BJ (cell line): Measurements from ENCODE around the gene ZNF24. TPM values are rescaled to one million over a fixed set of nuclear protein-coding genes. Genes with fewer than 3 reads are reported as not detected.

ENCODE experiments used
- CTCF ChIA-PET: fragments of 350-600 bp; formaldehyde crosslinking; extraction: SDS; loops from one replicate; lab custom pipeline; 2021; ENCODE audit warnings: antibody characterized with exemption, inconsistent platforms; lab: Yijun Ruan, JAX
- POLR2A ChIA-PET: fragments of 300-600 bp; sonication (Branson Sonifier 250); formaldehyde crosslinking; extraction: SDS; loops from one replicate; lab custom pipeline; 2021; ENCODE audit warnings: antibody characterized with exemption; lab: Charles Lee
- DNase-seq: peaks from one replicate; pipeline ENCODE4 v3.0.0-alpha.2; 2011; ENCODE audit warnings: low read depth
- H3K27me3 ChIP-seq: 2 replicates; pipeline ENCODE4 v1.6.0; 2011; ENCODE audit warnings: low read length; ENCODE audit not compliant: control insufficient read depth, insufficient read depth
- H3K36me3 ChIP-seq: 2 replicates; pipeline ENCODE4 v1.5.1; 2011; ENCODE audit warnings: low read length; ENCODE audit not compliant: control insufficient read depth, insufficient read depth
- H3K4me3 ChIP-seq: 2 replicates; pipeline ENCODE4 v1.5.1; 2011; ENCODE audit warnings: low read depth, mild to moderate bottlenecking, control low read depth, low read length
- polyA plus RNA-seq: library from polyadenylated mRNA; depleted of rRNA; stranded (reverse); fragments of >200 nt; gene quantifications from 2 replicates; pipeline ENCODE4 v1.2.3, GENCODE V29; 2011
- TF ChIP-seq, protein P1 (sequence below): IDR thresholded peaks from 2 replicates; pipeline ENCODE4 v1.5.1; 2011; ENCODE audit warnings: low read depth, mild to moderate bottlenecking, control low read depth, inconsistent platforms, low read length, moderate library complexity; ENCODE audit not compliant: insufficient read depth

Gene ZNF24
- polyA plus RNA-seq, 1 experiment = 14.9 TPM

DNA sequence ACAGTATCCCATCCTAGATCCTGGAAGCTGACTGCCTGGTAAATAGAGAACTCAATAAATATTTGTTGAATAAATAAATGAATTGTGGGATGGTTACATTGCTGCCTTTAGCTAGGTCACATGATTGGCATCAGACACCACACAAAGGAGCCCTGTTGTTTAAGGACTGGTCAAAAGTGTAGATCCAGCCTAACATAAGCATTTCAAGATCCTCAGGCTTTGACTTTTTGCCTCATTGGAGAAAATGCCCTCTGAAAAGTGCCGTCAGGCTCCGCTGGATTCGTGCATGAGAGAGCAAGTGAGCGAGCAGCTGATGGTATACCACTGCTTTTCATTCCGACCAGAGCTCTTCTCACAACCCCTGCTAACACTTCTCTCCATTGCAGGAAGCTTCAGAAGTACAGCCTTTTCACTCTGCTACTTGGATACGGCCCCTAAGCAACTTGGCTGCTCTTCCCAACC lies 1.3 kb upstream of the ZNF24 start:
- ChIA-PET CTCF (interaction anchor here (0.6 to 3.8 kb wide), 5 partner anchors 10 to 115 kb away, joined by 3 to 14 read pairs (median 3); no protein-coding TSS in a partner anchor), POLR2A (no interaction called here)
- TF ChIP-seq, protein P1, sequence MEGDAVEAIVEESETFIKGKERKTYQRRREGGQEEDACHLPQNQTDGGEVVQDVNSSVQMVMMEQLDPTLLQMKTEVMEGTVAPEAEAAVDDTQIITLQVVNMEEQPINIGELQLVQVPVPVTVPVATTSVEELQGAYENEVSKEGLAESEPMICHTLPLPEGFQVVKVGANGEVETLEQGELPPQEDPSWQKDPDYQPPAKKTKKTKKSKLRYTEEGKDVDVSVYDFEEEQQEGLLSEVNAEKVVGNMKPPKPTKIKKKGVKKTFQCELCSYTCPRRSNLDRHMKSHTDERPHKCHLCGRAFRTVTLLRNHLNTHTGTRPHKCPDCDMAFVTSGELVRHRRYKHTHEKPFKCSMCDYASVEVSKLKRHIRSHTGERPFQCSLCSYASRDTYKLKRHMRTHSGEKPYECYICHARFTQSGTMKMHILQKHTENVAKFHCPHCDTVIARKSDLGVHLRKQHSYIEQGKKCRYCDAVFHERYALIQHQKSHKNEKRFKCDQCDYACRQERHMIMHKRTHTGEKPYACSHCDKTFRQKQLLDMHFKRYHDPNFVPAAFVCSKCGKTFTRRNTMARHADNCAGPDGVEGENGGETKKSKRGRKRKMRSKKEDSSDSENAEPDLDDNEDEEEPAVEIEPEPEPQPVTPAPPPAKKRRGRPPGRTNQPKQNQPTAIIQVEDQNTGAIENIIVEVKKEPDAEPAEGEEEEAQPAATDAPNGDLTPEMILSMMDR = no peak
- no peaks in the 10 kb centered on the region for H3K27me3 ChIP-seq
- no peaks in the 10 kb centered on the region; the same call in 1 of the 2 replicates for H3K36me3 ChIP-seq
- H3K4me3 ChIP-seq = no peak overlapping the region
- DNase-seq = no peak

DNA sequence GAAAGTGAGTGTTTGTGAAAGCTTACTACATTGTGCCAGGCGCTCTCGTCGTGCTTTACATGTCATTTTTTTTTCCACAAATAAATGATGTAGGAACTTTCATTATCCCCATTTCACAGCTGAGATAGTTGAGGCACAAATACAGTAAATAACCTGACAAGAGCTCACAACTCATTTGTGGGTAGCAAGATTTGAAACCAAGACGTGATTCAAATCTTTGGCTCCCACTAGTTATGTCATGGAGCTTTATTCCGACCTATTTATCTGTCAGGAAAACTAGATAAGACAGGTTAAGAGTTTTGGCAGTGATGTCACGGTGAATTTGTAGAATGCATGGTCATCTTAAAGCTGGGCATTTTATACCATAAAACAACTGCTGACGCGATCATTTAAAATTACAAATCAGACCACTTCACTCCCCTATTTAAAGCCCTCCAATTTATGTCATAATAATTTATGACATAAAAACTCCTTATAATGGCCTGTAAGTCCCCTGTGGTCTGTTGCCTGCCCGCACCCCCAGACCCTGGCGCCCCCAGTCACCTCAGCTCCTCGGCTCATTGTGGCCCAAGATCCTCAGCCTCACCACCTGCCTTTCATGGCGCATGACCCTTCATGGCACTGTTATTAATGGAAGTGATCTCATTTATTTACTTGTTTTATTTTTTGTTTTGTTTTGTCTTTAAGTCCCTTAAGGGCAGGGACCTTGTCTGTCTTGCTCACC lies 678 bp upstream of the ZNF24 start:
- Histone ChIP-seq H3K27me3 (no peaks in the 10 kb centered on the region), H3K36me3 (peaks cover 5% of the 10 kb centered on the region), H3K4me3 (peak overlapping the region; percentile 99)
- no peak for DNase-seq
- TF ChIP-seq, protein P1 = no peak
- CTCF ChIA-PET = interaction anchor here (0.9 to 3.8 kb wide), 4 partner anchors 10 to 115 kb away, joined by 3 to 14 read pairs (median 8); no protein-coding TSS in a partner anchor
- POLR2A ChIA-PET = no interaction called here

- peaks cover 11% of the 10 kb centered on the region for H3K36me3 ChIP-seq
- H3K4me3 ChIP-seq = peak overlapping the region; percentile 99
- DNase-seq = no peak
- H3K27me3 ChIP-seq = no peaks in the 10 kb centered on the region
- CTCF ChIA-PET = interaction anchor here (3.1 to 3.8 kb wide), 2 partner anchors 12 to 114 kb away, joined by 13 to 14 read pairs; no protein-coding TSS in a partner anchor
- POLR2A ChIA-PET = no interaction called here
- TF ChIP-seq, protein P1 = no peak
Observed at GRCh38 chr18:35343488-35343935, 708 bp downstream of the ZNF24 start.

DNA sequence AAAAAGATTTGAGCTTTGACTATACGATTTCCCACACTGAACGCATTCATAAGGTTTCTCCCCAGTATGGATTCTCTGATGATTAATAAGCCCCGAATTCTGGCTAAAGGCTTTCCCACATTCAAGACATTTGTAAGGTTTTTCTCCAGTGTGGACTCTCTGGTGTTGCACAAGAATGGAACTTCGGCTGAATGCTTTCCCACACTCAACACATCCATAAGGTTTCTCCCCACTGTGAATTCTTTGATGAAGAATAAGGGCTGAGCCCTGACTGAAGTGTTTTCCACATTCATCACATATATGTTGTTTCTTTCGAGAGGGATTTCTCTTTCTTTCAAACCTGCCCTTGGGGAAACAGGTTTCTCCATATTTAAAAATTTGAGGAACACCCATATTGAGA lies 6.9 kb downstream of the ZNF24 start:
- no peak overlapping the region for H3K4me3 ChIP-seq
- H3K27me3 ChIP-seq = no peaks in the 10 kb centered on the region
- POLR2A ChIA-PET = no interaction called here
- CTCF ChIA-PET = no interaction called here
- peaks cover 16% of the 10 kb centered on the region for H3K36me3 ChIP-seq
- no peak for DNase-seq
- TF ChIP-seq, protein P1 = no peak

GRCh38 chr18:35335866-35336265 lies 8.4 kb downstream of the ZNF24 start:
- Histone ChIP-seq H3K4me3 (no peak overlapping the region), H3K36me3 (peaks cover 18% of the 10 kb centered on the region), H3K27me3 (no peaks in the 10 kb centered on the region)
- TF ChIP-seq, protein P1 = no peak
- CTCF ChIA-PET = interaction anchor here (1.4 kb wide), 1 partner anchor 104 kb away, joined by 3 read pairs; no protein-coding TSS in a partner anchor
- DNase-seq = no peak
- POLR2A ChIA-PET = no interaction called here
